Spleen (tissue), 7 donors: ENCODE data around the gene SH3BGR.

Experiments
- CTCF ChIP-seq, 11 experiments: fragments of 200-600 bp in 7 of 11; fragments of 450-650 bp in 4 of 11; sonication (generic) in 4 of 11; IDR thresholded peaks in 8 of 11; conservative IDR thresholded peaks in 3 of 11; 1 replicate in 7 of 11; 2 replicates in 4 of 11; pipeline versions ENCODE4 v1.4.0 to v1.8.0; 2016 to 2021; ENCODE audit warnings: antibody characterized with exemption in 11 of 11, inconsistent platforms in 4 of 11, mild to moderate bottlenecking in 1 of 11
- POLR2AphosphoS5 ChIP-seq, 3 donors: sonication (generic); formaldehyde crosslinking; IDR thresholded peaks; one replicate each; pipeline ENCODE4 v1.5.1; 2017; ENCODE audit warnings: antibody characterized with exemption in 3 of 3
- donor health status: DM: no; HTN: no; CAD: no; lungs with moderate emphysema.
- donor health status: DM: no; HTN: no; CAD: no.
- donor health status: DM: no; HTN: no; CAD: no.

- TF ChIP-seq POLR2AphosphoS5 (IDR thresholded peaks at IDR 0.05), result no peak
- no peak for TF ChIP-seq CTCF (IDR thresholded peaks at IDR 0.05 in 8 of 11, conservative IDR thresholded peaks at IDR 0.05 in 3 of 11)
These were observed 14.8 kb downstream of the SH3BGR start for GRCh38 chr21:39466584-39466983.
